NB4 (cell line): ENCODE measurements around the gene CD69.
"Not testable (repeated sequence)": the region's sequence is repeated elsewhere in the genome, so short reads cannot be mapped to it uniquely, and the experiment has no call there.

Source experiments
- DNase-seq: peaks from one replicate; pipeline ENCODE4 v3.0.0; 2010; ENCODE audit warnings: low read depth
- H3K4me3 ChIP-seq: one replicate; pipeline ENCODE4 v1.5.1; 2011; ENCODE audit warnings: mild to moderate bottlenecking, low read depth, low read length, moderate library complexity
- CTCF ChIP-seq: IDR thresholded peaks from one replicate; pipeline ENCODE4 v1.5.1; 2012; ENCODE audit warnings: low read depth, low read length
- MYC ChIP-seq: IDR thresholded peaks from 2 replicates; pipeline ENCODE4 v1.6.1; 2011; ENCODE audit warnings: low read depth, low read length
- POLR2A ChIP-seq: IDR thresholded peaks from 2 replicates; pipeline ENCODE4 v1.6.1; 2011; ENCODE audit warnings: mild to moderate bottlenecking; ENCODE audit not compliant: insufficient read length; ENCODE audit errors: extremely low read depth
- TF ChIP-seq, protein P1 (sequence below): IDR thresholded peaks from 2 replicates; pipeline ENCODE4 v1.6.1; 2011; ENCODE audit warnings: low read depth, low read length

Gene CD69

GRCh38 chr12:9740106-9740750 lies 20.5 kb downstream of the CD69 start:
- no peak for TF ChIP-seq CTCF
- TF ChIP-seq POLR2A, result no peak
- TF ChIP-seq, protein P1, sequence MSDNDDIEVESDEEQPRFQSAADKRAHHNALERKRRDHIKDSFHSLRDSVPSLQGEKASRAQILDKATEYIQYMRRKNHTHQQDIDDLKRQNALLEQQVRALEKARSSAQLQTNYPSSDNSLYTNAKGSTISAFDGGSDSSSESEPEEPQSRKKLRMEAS, result no peak
- TF ChIP-seq MYC, result no peak
- DNase-seq, result no peak
- no peak overlapping the region for H3K4me3 ChIP-seq

DNA sequence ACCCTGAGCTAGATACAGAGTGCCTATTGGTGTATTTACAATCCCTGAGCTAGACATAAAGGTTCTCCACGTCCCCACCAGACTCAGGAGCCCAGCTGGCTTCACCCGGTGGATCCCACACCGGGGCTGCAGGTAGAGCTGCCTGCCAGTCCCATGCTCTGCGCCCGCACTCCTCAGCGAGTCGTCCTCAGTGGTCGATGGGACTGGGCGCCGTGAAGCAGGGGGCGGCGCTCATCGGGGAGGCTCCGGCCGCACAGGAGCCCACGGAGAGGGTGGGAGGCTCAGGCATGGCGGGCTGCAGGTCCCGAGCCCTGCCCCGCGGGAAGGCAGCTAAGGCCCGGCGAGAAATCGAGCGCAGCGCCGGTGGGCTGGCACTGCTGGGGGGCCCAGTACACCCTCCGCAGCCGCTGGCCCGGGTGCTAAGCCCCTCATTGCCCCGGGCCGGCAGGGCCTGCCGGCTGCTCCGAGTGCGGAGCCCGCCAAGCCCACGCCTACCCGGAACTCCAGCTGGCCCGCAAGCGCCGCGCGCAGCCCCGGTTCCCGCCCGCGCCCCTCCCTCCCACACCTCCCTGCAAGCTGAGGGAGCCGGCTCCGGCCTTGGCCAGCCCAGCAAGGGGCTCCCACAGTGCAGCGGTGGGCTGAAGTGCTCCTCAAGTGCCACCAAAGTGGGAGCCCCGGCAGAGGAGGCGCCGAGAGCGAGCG lies 21.1 kb downstream of the CD69 start:
- H3K4me3 ChIP-seq, DNase-seq: not testable (repeated sequence)

DNA sequence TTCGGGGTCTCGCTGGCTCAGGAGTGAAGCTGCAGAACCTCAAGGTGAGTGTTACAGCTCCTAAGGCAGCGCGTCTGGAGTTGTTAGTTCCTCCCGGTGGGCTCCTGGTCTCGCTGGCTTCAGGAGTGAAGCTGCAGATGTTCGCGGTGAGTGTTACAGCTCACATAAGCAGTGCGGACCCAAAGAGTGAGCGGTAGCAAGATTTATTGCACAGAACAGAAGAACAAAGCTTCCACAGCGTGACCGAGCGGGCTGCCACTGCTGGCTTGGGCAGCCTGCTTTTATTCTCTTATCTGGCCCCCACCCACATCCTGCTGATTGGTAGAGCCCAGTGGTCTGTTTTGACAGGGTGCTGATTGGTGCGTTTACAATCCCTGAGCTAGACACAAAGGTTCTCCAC lies 21.8 kb downstream of the CD69 start:
- not testable (repeated sequence) for DNase-seq, H3K4me3 ChIP-seq
- TF ChIP-seq POLR2A, result peak; percentile 15

- peak; percentile 86 for DNase-seq
Measured at GRCh38 chr12:9736936-9737705, 23.6 kb downstream of the CD69 start.

GRCh38 chr12:9735601-9736000 lies 25.1 kb downstream of the CD69 start:
- H3K4me3 ChIP-seq, result no peak overlapping the region
- TF ChIP-seq, protein P1, result no peak
- TF ChIP-seq MYC, result no peak
- TF ChIP-seq CTCF, result no peak
- no peak for TF ChIP-seq POLR2A
- DNase-seq, result no peak

More at GRCh38 chr12:9736936-9737705, 23.6 kb downstream of the CD69 start:
- no peak for TF ChIP-seq MYC
- no peak for TF ChIP-seq POLR2A
- no peak overlapping the region for H3K4me3 ChIP-seq

GRCh38 chr12:9732921-9733461 lies 27.7 kb downstream of the CD69 start, which contains the start of gene CLECL1:
CLECL1 (minus strand) TSS chr12:9733097.
- TF ChIP-seq POLR2A (peak; percentile 40), MYC (no peak), CTCF (no peak)
- TF ChIP-seq, protein P1, result no peak
- peak within 1 kb of the TSS; percentile 55 for H3K4me3 ChIP-seq
- peak; percentile 60 for DNase-seq

- H3K4me3 ChIP-seq, result peak overlapping the region; percentile 55
- TF ChIP-seq CTCF, result no peak
- TF ChIP-seq MYC, result no peak
- TF ChIP-seq POLR2A, result no peak
- TF ChIP-seq, protein P1, result no peak
- peak; percentile 48 for DNase-seq
Measured at GRCh38 chr12:9731797-9732196, 28.9 kb downstream of the CD69 start.
